ENCODE measurements around the gene ZXDC. TPM values are rescaled to one million over a fixed set of nuclear protein-coding genes. Genes with fewer than 3 reads are reported as not detected.

The ZXDC gene, protein sequence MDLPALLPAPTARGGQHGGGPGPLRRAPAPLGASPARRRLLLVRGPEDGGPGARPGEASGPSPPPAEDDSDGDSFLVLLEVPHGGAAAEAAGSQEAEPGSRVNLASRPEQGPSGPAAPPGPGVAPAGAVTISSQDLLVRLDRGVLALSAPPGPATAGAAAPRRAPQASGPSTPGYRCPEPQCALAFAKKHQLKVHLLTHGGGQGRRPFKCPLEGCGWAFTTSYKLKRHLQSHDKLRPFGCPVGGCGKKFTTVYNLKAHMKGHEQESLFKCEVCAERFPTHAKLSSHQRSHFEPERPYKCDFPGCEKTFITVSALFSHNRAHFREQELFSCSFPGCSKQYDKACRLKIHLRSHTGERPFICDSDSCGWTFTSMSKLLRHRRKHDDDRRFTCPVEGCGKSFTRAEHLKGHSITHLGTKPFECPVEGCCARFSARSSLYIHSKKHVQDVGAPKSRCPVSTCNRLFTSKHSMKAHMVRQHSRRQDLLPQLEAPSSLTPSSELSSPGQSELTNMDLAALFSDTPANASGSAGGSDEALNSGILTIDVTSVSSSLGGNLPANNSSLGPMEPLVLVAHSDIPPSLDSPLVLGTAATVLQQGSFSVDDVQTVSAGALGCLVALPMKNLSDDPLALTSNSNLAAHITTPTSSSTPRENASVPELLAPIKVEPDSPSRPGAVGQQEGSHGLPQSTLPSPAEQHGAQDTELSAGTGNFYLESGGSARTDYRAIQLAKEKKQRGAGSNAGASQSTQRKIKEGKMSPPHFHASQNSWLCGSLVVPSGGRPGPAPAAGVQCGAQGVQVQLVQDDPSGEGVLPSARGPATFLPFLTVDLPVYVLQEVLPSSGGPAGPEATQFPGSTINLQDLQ
- total RNA-seq, result 36.4 TPM

GRCh38 chr3:126475413-126476114 lies at the start of gene ZXDC:
Gene ZXDC (minus strand): TSS chr3:126475891. CDS start chr3:126475865, 26 bp downstream.

GRCh38 chr3:126523745-126524428 lies 48.2 kb upstream of the ZXDC start, which contains the start of gene CHST13:
Gene CHST13 (plus strand): TSS chr3:126524155. CDS start chr3:126524333, 178 bp downstream.

GRCh38 chr3:126517291-126517951 lies 41.7 kb upstream of the ZXDC start, which contains the start of gene UROC1:
Gene UROC1 (minus strand): TSS chr3:126517773. CDS start chr3:126517719, 54 bp downstream.

DNA sequence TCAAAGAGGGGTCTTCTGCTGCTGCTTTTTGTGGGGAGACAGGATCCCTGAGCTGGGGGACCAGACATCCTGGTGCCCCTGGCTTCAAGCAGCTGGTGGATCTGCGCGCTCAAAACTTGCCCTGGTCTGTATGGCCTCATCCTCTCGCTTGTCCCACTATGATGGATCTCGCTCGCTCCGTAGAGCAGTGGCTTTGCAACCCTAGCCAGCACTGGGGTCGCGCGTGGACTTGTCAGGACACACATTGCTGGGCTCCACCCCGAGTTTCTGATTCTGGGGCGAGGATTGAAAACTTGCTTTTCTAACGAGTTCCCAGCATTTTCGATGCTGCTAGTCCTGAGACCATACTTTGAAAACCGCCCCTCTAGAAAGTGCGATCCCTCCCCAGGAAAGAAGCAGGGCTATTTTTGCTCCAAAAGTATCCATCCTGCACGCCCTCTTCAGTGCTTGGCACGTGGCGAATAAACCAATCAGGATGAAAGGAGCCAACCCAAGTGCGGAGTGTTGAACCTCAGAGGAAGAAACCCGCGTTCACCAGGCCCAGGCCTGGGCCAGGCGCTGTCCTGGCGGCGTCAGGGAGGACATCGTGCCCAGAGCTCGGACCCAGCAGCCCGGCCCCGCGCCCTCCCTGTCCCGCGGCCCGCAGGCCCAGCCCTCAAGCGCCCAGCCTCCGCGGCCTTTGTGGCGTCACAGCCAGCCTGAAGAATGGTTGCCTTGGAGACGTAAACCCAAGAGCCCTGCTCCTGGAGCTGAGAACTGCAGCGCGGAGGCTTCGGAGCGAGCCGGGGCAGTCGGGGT lies 81.3 kb downstream of the ZXDC start, which contains the start of gene CFAP100:
CFAP100 (plus strand) TSS at position 731 of the 798 bp plus-strand sequence. CDS start 1,092 bp downstream, outside the sequence.

Other genes starting within 250 kb of the ZXDC start
- gene KLF15, start 118.5 kb downstream of the ZXDC start, total RNA-seq, result 6.7 TPM
- 6.5 TPM for gene CFAP100, start 81.0 kb downstream of the ZXDC start, total RNA-seq
- gene UROC1, start 41.9 kb upstream of the ZXDC start, total RNA-seq, result not detected
- gene CHST13, start 48.3 kb upstream of the ZXDC start, total RNA-seq, result 0.23 TPM
- not detected for gene C3orf22, start 83.0 kb upstream of the ZXDC start, total RNA-seq
- 15.7 TPM for gene TXNRD3, start 179.2 kb upstream of the ZXDC start, total RNA-seq
- gene CHCHD6, start 228.3 kb upstream of the ZXDC start, total RNA-seq, result 42.2 TPM